GM19438 (cell line): Measurements from ENCODE around the gene ELMO1.

Experiments used
- ATAC-seq: cut with Tn5 transposase; IDR thresholded peaks from one replicate; pipeline ENCODE4 v1.9.1; 2021; ENCODE audit warnings: low read depth; ENCODE audit not compliant: unreplicated experiment

The ELMO1 gene

GRCh38 chr7:37083311-37084096, 365.2 kb downstream of the ELMO1 start:
- ATAC-seq, result no peak

- no peak for ATAC-seq
Measured at GRCh38 chr7:37081436-37081835, 367.2 kb downstream of the ELMO1 start.

GRCh38 chr7:37079420-37079819, 369.2 kb downstream of the ELMO1 start:
- no peak for ATAC-seq

GRCh38 chr7:37076668-37077067, 372.0 kb downstream of the ELMO1 start:
- ATAC-seq, result no peak

GRCh38 chr7:37074370-37074769, 374.3 kb downstream of the ELMO1 start:
- ATAC-seq, result no peak

GRCh38 chr7:37071124-37071523, 377.5 kb downstream of the ELMO1 start:
- ATAC-seq, result no peak

GRCh38 chr7:37070471-37070870, 378.2 kb downstream of the ELMO1 start:
- no peak for ATAC-seq

GRCh38 chr7:37070031-37070430, 378.6 kb downstream of the ELMO1 start:
- no peak for ATAC-seq

- no peak for ATAC-seq
Measured at GRCh38 chr7:37069336-37069735, 379.3 kb downstream of the ELMO1 start.

- ATAC-seq, result no peak
Measured at GRCh38 chr7:37068902-37069301, 379.8 kb downstream of the ELMO1 start.

- no peak for ATAC-seq
Measured at GRCh38 chr7:37068038-37068437, 380.6 kb downstream of the ELMO1 start.

GRCh38 chr7:37065779-37066271, 382.8 kb downstream of the ELMO1 start:
- no peak for ATAC-seq

GRCh38 chr7:37062560-37062859, 386.2 kb downstream of the ELMO1 start:
- no peak for ATAC-seq

GRCh38 chr7:37061849-37062559, 386.7 kb downstream of the ELMO1 start:
- no peak for ATAC-seq

- ATAC-seq, result no peak
Measured at GRCh38 chr7:37056234-37056912, 392.3 kb downstream of the ELMO1 start.

- ATAC-seq, result no peak
Measured at GRCh38 chr7:37054624-37055241, 393.9 kb downstream of the ELMO1 start.

- no peak for ATAC-seq
Measured at GRCh38 chr7:37052705-37053104, 396.0 kb downstream of the ELMO1 start.

- ATAC-seq, result no peak
Measured at GRCh38 chr7:37050801-37051200, 397.9 kb downstream of the ELMO1 start.

- ATAC-seq, result no peak
Measured at GRCh38 chr7:37048674-37049073, 400.0 kb downstream of the ELMO1 start.

- no peak for ATAC-seq
Measured at GRCh38 chr7:37047260-37047659, 401.4 kb downstream of the ELMO1 start.

GRCh38 chr7:37046531-37047079, 402.1 kb downstream of the ELMO1 start:
- ATAC-seq, result no peak
